HEK293 (cell line): Measurements from ENCODE around the gene GPATCH4.
A peak's percentile ranks its signal among the peaks of the same experiment; 100 is the strongest.

ENCODE experiments used
- FEZF1 ChIP-seq: fragments of 450-650 bp; formaldehyde crosslinking; IDR thresholded peaks from 2 replicates; pipeline ENCODE4 v1.5.1; 2016; ENCODE audit warnings: missing biosample characterization, missing genetic modification characterization
- HOXC10 ChIP-seq: sonication (generic); formaldehyde crosslinking; IDR thresholded peaks from 2 replicates; pipeline ENCODE4 v1.8.1; 2023; ENCODE audit warnings: mild to moderate bottlenecking, missing genetic modification reagents
- TCF7L2 ChIP-seq: IDR thresholded peaks from 2 replicates; pipeline ENCODE4 v1.6.1; 2011; ENCODE audit warnings: low read depth, mild to moderate bottlenecking, inconsistent platforms, low read length, moderate library complexity, borderline replicate concordance
- ZBTB10 ChIP-seq: fragments of 450-650 bp; formaldehyde crosslinking; IDR thresholded peaks from 2 replicates; pipeline ENCODE4 v1.5.1; 2016; ENCODE audit warnings: missing biosample characterization, missing genetic modification characterization
- ZBTB44 ChIP-seq: fragments of 450-650 bp; IDR thresholded peaks from 2 replicates; pipeline ENCODE4 v1.5.1; 2018; ENCODE audit warnings: missing biosample characterization, mild to moderate bottlenecking, missing genetic modification characterization
- ZBTB48 ChIP-seq: fragments of 450-650 bp; formaldehyde crosslinking; IDR thresholded peaks from 2 replicates; pipeline ENCODE4 v1.5.1; 2016; ENCODE audit warnings: missing biosample characterization, missing genetic modification characterization
- ZFP37 ChIP-seq: fragments of 450-650 bp; formaldehyde crosslinking; IDR thresholded peaks from 2 replicates; pipeline ENCODE4 v1.5.1; 2016; ENCODE audit warnings: missing biosample characterization, missing genetic modification characterization
- ZNF114 ChIP-seq: fragments of 450-650 bp; formaldehyde crosslinking; IDR thresholded peaks from 2 replicates; pipeline ENCODE4 v1.5.0; 2017; ENCODE audit warnings: missing biosample characterization, missing genetic modification characterization
- ZNF140 ChIP-seq: fragments of 450-650 bp; formaldehyde crosslinking; IDR thresholded peaks from 2 replicates; pipeline ENCODE4 v1.5.1; 2016; ENCODE audit warnings: missing biosample characterization, missing genetic modification characterization
- ZNF2 ChIP-seq: fragments of 450-650 bp; formaldehyde crosslinking; IDR thresholded peaks from 2 replicates; pipeline ENCODE4 v1.5.1; 2016; ENCODE audit warnings: missing biosample characterization, missing genetic modification characterization
- ZNF223 ChIP-seq: fragments of 450-650 bp; formaldehyde crosslinking; IDR thresholded peaks from 2 replicates; pipeline ENCODE4 v1.5.1; 2016; ENCODE audit warnings: missing biosample characterization, missing genetic modification characterization
- ZNF280D ChIP-seq: fragments of 450-650 bp; formaldehyde crosslinking; IDR thresholded peaks from 2 replicates; pipeline ENCODE4 v1.5.1; 2016; ENCODE audit warnings: missing biosample characterization, missing genetic modification characterization
- ZNF391 ChIP-seq: fragments of 450-650 bp; formaldehyde crosslinking; IDR thresholded peaks from 2 replicates; pipeline ENCODE4 v1.5.1; 2016; ENCODE audit warnings: low read depth, missing biosample characterization, missing genetic modification characterization, borderline replicate concordance
- ZNF488 ChIP-seq: fragments of 450-650 bp; formaldehyde crosslinking; IDR thresholded peaks from 2 replicates; pipeline ENCODE4 v1.5.1; 2016; ENCODE audit warnings: missing biosample characterization, missing genetic modification characterization
- ZNF510 ChIP-seq: fragments of 450-650 bp; formaldehyde crosslinking; IDR thresholded peaks from 2 replicates; pipeline ENCODE4 v1.5.1; 2018; ENCODE audit warnings: mild to moderate bottlenecking, missing genetic modification characterization, missing biosample characterization; ENCODE audit not compliant: insufficient replicate concordance
- ZNF518A ChIP-seq: fragments of 450-650 bp; formaldehyde crosslinking; conservative IDR thresholded peaks from 2 replicates; pipeline ENCODE4 v1.5.1; 2016; ENCODE audit warnings: low read depth, missing biosample characterization, missing genetic modification characterization
- ZNF561 ChIP-seq: fragments of 450-650 bp; IDR thresholded peaks from 2 replicates; pipeline ENCODE4 v1.5.1; 2018; ENCODE audit warnings: missing biosample characterization, missing genetic modification characterization, borderline replicate concordance
- ZNF600 ChIP-seq: fragments of 450-650 bp; formaldehyde crosslinking; IDR thresholded peaks from 2 replicates; pipeline ENCODE4 v1.5.1; 2016; ENCODE audit warnings: missing biosample characterization, missing genetic modification characterization
- ZNF626 ChIP-seq: fragments of 450-650 bp; sonication (Bioruptor Pico); formaldehyde crosslinking; IDR thresholded peaks from 2 replicates; pipeline ENCODE4 v1.5.1; 2018; ENCODE audit warnings: missing biosample characterization, missing genetic modification characterization, inconsistent platforms
- ZNF629 ChIP-seq: fragments of 450-650 bp; formaldehyde crosslinking; IDR thresholded peaks from 2 replicates; pipeline ENCODE4 v1.5.1; 2017; ENCODE audit warnings: missing biosample characterization, missing genetic modification characterization
- ZNF660 ChIP-seq: fragments of 450-650 bp; IDR thresholded peaks from 2 replicates; pipeline ENCODE4 v1.5.1; 2018; ENCODE audit warnings: missing biosample characterization, mild to moderate bottlenecking, missing genetic modification characterization
- ZNF747 ChIP-seq: fragments of 450-650 bp; formaldehyde crosslinking; IDR thresholded peaks from 2 replicates; pipeline ENCODE4 v1.5.1; 2016; ENCODE audit warnings: missing biosample characterization, missing genetic modification characterization
- ZNF792 ChIP-seq: fragments of 450-650 bp; formaldehyde crosslinking; IDR thresholded peaks from 2 replicates; pipeline ENCODE4 v1.5.1; 2016; ENCODE audit warnings: missing biosample characterization, missing genetic modification characterization
- ZSCAN5A ChIP-seq: fragments of 450-650 bp; formaldehyde crosslinking; IDR thresholded peaks from 2 replicates; pipeline ENCODE4 v1.5.1; 2016; ENCODE audit warnings: missing biosample characterization, missing genetic modification characterization

Gene GPATCH4

GRCh38 chr1:156601122-156601830, at the start of gene GPATCH4 (continued):
- TF ChIP-seq ZNF518A (tag by site-specific recombination) (peak; percentile 57), ZNF626 (tag by site-specific recombination) (no peak), ZNF747 (no peak), ZNF660 (peak; percentile 64; the same call in 1 of the 2 replicates), HOXC10 (no peak), TCF7L2 (no peak), ZNF510 (tag by site-specific recombination) (no peak), ZNF561 (tag by site-specific recombination) (peak; percentile 71; the same call in 1 of the 2 replicates), ZFP37 (no peak), ZNF280D (no peak), ZSCAN5A (tag by site-specific recombination) (no peak), ZNF114 (tag by site-specific recombination) (no peak), ZNF792 (tag by site-specific recombination) (no peak), ZNF223 (tag by site-specific recombination) (no peak), ZBTB44 (tag by site-specific recombination) (no peak), FEZF1 (tag by site-specific recombination) (no peak), ZNF391 (tag by site-specific recombination) (no peak), ZBTB10 (tag by site-specific recombination) (0 out of 2 replicates have a peak, but pooled peaks have one; percentile 38), ZNF488 (tag by site-specific recombination) (no peak), ZNF629 (peak; percentile 75), ZNF140 (no peak), ZNF2 (tag by site-specific recombination) (0 out of 2 replicates have a peak, but pooled peaks have one; percentile 42), ZBTB48 (tag by site-specific recombination) (0 out of 2 replicates have a peak, but pooled peaks have one; percentile 30), ZNF600 (tag by site-specific recombination) (peak; percentile 55; the same call in 1 of the 2 replicates)
